OCI-LY1 (cell line): ENCODE measurements around the gene MTG2.

ENCODE experiments used
- CTCF ChIP-seq: fragments of 200-600 bp; sonication (generic), shearing (Covaris generic); IDR thresholded peaks from 2 replicates; pipeline ENCODE4 v1.5.1; 2017; ENCODE audit warnings: mild to moderate bottlenecking, antibody characterized with exemption, low read length, moderate library complexity, mixed read lengths
- EZH2 ChIP-seq: fragments of 200-600 bp; sonication (generic), shearing (Covaris generic); IDR thresholded peaks from 2 replicates; pipeline ENCODE4 v1.8.0; 2017; ENCODE audit warnings: borderline replicate concordance, mixed run types, mild to moderate bottlenecking, antibody characterized with exemption, low read length, moderate library complexity, mixed read lengths

GRCh38 chr20:62248890-62249560, 66.2 kb downstream of the MTG2 start:
- TF ChIP-seq CTCF (no peak), EZH2 (no peak)
